ENCODE results near the gene IL21R. TPM values are rescaled to one million over a fixed set of nuclear protein-coding genes. Genes with fewer than 3 reads are reported as not detected.

Gene IL21R
- total RNA-seq, 1 donor from 2014 or later, result 0.05 TPM

- DNase-seq, result no peak
- H3K4me3 ChIP-seq, result no peak overlapping the region
- peaks cover 29% of the 10 kb centered on the region for H3K9me3 ChIP-seq (replicated peaks)
- no peak overlapping the region for H3K27ac ChIP-seq (replicated peaks)
- TF ChIP-seq CTCF (IDR thresholded peaks at IDR 0.05; ENCODE audit: borderline replicate concordance), result no peak
- no peaks in the 10 kb centered on the region for H3K27me3 ChIP-seq (ENCODE audit: low read depth)
- no peaks in the 10 kb centered on the region for H3K36me3 ChIP-seq
- no peaks in the 10 kb centered on the region for H3K4me1 ChIP-seq
- intact Hi-C loops (cut with micrococcal nuclease), result no loop called here
These were observed 15.2 kb downstream of the IL21R start for GRCh38 chr16:27417047-27417671.

GRCh38 chr16:27421961-27422740 is 20.2 kb downstream of the IL21R start:
- H3K36me3 ChIP-seq, result no peaks in the 10 kb centered on the region
- no peak for TF ChIP-seq CTCF (IDR thresholded peaks at IDR 0.05; ENCODE audit: borderline replicate concordance)
- no peak for DNase-seq
- H3K27me3 ChIP-seq (ENCODE audit: low read depth), result peaks cover 6% of the 10 kb centered on the region
- no peaks in the 10 kb centered on the region for H3K4me1 ChIP-seq
- H3K27ac ChIP-seq (replicated peaks), result no peak overlapping the region
- intact Hi-C loops (cut with micrococcal nuclease), result no loop called here
- H3K9me3 ChIP-seq (replicated peaks), result peaks cover 29% of the 10 kb centered on the region
- H3K4me3 ChIP-seq, result no peak overlapping the region

- H3K36me3 ChIP-seq, result no peaks in the 10 kb centered on the region
- no peak overlapping the region for H3K27ac ChIP-seq (replicated peaks)
- no peak for DNase-seq
- peaks cover 29% of the 10 kb centered on the region for H3K9me3 ChIP-seq (replicated peaks)
- no peak overlapping the region for H3K4me3 ChIP-seq
- intact Hi-C loops (cut with micrococcal nuclease), result no loop called here
- peaks cover 34% of the 10 kb centered on the region for H3K27me3 ChIP-seq (ENCODE audit: low read depth)
- H3K4me1 ChIP-seq, result no peaks in the 10 kb centered on the region
- no peak for TF ChIP-seq CTCF (IDR thresholded peaks at IDR 0.05; ENCODE audit: borderline replicate concordance)
These were observed 23.0 kb downstream of the IL21R start for GRCh38 chr16:27424772-27425498.

- no peak overlapping the region for H3K4me3 ChIP-seq
- no peak for TF ChIP-seq CTCF (IDR thresholded peaks at IDR 0.05; ENCODE audit: borderline replicate concordance)
- H3K27me3 ChIP-seq (ENCODE audit: low read depth), result peaks cover 44% of the 10 kb centered on the region
- H3K27ac ChIP-seq (replicated peaks), result no peak overlapping the region
- no peaks in the 10 kb centered on the region for H3K36me3 ChIP-seq
- no peak for DNase-seq
- H3K4me1 ChIP-seq, result no peaks in the 10 kb centered on the region
- peaks cover 26% of the 10 kb centered on the region for H3K9me3 ChIP-seq (replicated peaks)
- intact Hi-C loops (cut with micrococcal nuclease), result no loop called here
These were observed 24.0 kb downstream of the IL21R start for GRCh38 chr16:27425961-27426360.

- no peak for TF ChIP-seq CTCF (IDR thresholded peaks at IDR 0.05; ENCODE audit: borderline replicate concordance)
- no peaks in the 10 kb centered on the region for H3K4me1 ChIP-seq
- H3K4me3 ChIP-seq, result no peak overlapping the region
- H3K27me3 ChIP-seq (ENCODE audit: low read depth), result peaks cover 52% of the 10 kb centered on the region
- H3K27ac ChIP-seq (replicated peaks), result no peak overlapping the region
- no peak for DNase-seq
- peaks cover 19% of the 10 kb centered on the region for H3K9me3 ChIP-seq (replicated peaks)
- intact Hi-C loops (cut with micrococcal nuclease), result no loop called here
- H3K36me3 ChIP-seq, result no peaks in the 10 kb centered on the region
These were observed 24.7 kb downstream of the IL21R start for GRCh38 chr16:27426423-27427408.
